Activated B cell treated with CpG ODN at 0.5 μM for 24 hours (primary cell): ENCODE measurements around the gene XPNPEP3. TPM values are rescaled to one million over a fixed set of nuclear protein-coding genes. Genes with fewer than 3 reads are reported as not detected.
A peak's percentile ranks its signal among the peaks of the same experiment; 100 is the strongest.

Experiments
- ATAC-seq: fragments of 200-7000 bp; cut with Tn5 transposase; one replicate; pipeline ENCODE4 v1.10.0; 2021; ENCODE audit warnings: low read depth, mild to moderate bottlenecking, moderate library complexity
- CTCF ChIA-PET: fragments of 350-600 bp; sonication (Branson Sonifier 250); formaldehyde crosslinking; loops from one replicate; lab custom pipeline; 2021; ENCODE audit warnings: antibody characterized with exemption; lab: Charles Lee
- POLR2A ChIA-PET: fragments of 350-600 bp; sonication (Branson Sonifier 250); formaldehyde crosslinking; loops from one replicate; lab custom pipeline; 2021; ENCODE audit warnings: antibody characterized with exemption; lab: Charles Lee
- DNase-seq: peaks from one replicate; pipeline ENCODE4 v3.0.0; 2022
- H3K27ac Mint-ChIP-seq: one replicate; pipeline ENCODE4 v1.8.0; 2020; ENCODE audit warnings: mixed read lengths
- H3K27me3 Mint-ChIP-seq: one replicate; pipeline ENCODE4 v1.8.0; 2021; ENCODE audit warnings: mixed read lengths
- H3K36me3 Mint-ChIP-seq: one replicate; pipeline ENCODE4 v1.8.0; 2021; ENCODE audit warnings: low read depth, mixed read lengths
- H3K4me1 Mint-ChIP-seq: one replicate; pipeline ENCODE4 v1.8.0; 2021; ENCODE audit warnings: mixed read lengths
- H3K4me3 Mint-ChIP-seq: one replicate; pipeline ENCODE4 v1.8.0; 2020; ENCODE audit warnings: mild to moderate bottlenecking, mixed read lengths
- H3K9me3 Mint-ChIP-seq: one replicate; pipeline ENCODE4 v1.8.0; 2020; ENCODE audit warnings: mixed read lengths
- CTCF ChIP-seq: fragments of 200-600 bp; IDR thresholded peaks from one replicate; pipeline ENCODE4 v1.8.0; 2022; ENCODE audit warnings: antibody characterized with exemption, mild to moderate bottlenecking
- intact Hi-C: fragments of 100-400 bp; cut with micrococcal nuclease; formaldehyde crosslinking; loops from one replicate; pipeline ENCODE4 v1.15.1; 2024
- total RNA-seq: library from RNA; stranded (reverse); gene quantifications from 2 replicates; pipeline ENCODE4 v1.2.3, GENCODE V29; 2022

XPNPEP3 gene
- total RNA-seq, 1 donor from 2014 or later, result 20.8 TPM

DNA sequence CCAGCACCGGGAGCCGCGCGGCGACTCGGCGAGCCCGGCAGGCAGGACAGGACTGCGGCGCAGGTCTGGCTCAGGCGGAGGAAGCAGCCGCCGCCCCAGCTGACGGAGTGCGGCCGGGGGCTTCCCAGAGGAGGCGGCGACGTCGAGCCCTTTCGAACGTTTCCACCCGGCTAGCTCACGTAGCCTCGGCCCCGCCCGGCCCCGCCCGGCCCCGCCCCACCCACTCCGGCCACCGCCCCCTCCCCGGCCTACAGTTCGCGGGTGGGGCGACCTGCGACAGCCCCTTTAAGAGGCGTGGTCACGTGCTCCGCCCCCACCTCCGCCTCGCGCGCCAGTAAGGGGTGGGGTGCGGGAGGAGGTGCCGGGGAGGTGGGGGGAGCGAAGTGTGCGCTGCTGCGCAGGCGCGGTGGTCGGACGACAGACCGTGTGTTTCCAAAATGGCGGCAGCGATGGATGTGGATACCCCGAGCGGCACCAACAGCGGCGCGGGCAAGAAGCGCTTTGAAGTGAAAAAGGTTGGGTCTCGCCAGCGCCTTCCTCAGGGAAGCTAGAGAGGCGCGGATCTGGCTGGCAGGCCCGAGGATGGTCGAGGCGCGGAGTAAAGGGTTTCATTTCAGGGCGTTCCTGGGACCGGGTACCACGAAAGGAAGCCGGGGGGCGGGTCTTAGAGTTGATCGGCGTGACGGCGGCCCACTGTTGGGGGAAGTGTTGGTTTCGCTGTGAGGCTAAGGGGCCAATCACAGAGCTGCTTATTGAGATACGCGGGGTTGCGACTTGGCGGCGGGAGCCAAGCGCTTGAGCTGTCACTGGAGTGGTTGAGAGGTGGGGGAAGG is 94.2 kb downstream of the XPNPEP3 start, which contains the start of gene RBX1:
TSS of gene RBX1 (plus strand) at position 417 of the 833 bp plus-strand sequence. CDS start at position 438, 21 bp downstream.
- Mint-ChIP-seq H3K9me3 (no peaks in the 10 kb centered on the region), H3K4me1 (peaks cover 30% of the 10 kb centered on the region), H3K36me3 (peaks cover 39% of the 10 kb centered on the region), H3K27ac (peak within 1 kb of the TSS; percentile 100), H3K4me3 (peak within 1 kb of the TSS; percentile 100), H3K27me3 (no peaks in the 10 kb centered on the region)
- ChIA-PET POLR2A (interaction anchor here (0.5 to 4.6 kb wide), 45 partner anchors 8 to 1096 kb away, joined by 3 to 245 read pairs (median 4); partner anchors contain the start of genes EP300, PHF5A, RANGAP1 and ST13), CTCF (interaction anchor here (0.8 to 2.7 kb wide), 5 partner anchors 27 to 350 kb away, joined by 3 to 21 read pairs (median 4); partner anchors contain the start of genes EP300 and ZC3H7B)
- ATAC-seq (peak; percentile 83), DNase-seq (peak; percentile 96)
- intact Hi-C loops, result loop anchor here (1.0 to 10.0 kb wide), 11 partner anchors 8 to 984 kb away; partner anchors contain the start of genes L3MBTL2, RANGAP1, SLC25A17 and ST13
- TF ChIP-seq CTCF, result no peak

DNA sequence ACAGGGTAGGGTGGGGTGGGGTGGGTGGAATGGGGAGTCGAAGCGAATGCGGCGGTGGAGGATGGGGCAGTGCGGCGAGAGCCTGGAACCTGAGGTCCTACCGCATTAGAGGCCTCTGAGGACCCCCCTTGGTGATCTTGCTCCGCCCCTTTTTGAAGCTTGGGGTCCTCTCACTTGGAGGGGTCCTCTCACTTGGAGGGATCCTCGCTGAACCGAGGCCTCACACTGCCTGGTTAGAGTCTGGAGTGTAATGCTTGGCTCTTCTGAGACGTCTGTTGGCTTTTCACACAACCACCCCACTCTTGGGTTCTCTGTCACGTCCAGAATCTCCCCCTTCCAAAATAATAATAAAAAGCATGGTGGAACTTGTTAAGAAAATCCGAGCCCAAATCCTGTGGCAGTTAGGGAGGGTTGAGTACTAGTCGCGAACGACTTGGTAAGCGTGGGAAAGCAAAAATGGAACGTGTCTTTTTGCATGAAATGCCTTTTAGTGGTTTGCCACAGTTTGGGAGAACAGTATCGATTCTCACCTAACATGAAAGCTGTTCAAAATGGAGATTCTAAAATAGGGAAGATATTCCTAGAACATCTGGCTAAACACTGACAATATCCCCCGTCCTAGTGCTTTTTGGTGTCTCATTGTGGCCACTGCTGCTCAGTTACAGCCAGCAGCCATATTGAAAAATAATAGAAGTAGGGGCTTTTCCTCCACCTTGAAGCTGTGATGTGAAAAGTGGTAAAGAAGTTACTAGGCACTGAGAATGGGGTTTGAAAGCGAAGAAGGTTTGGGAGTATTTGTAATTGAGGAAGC is 95.1 kb downstream of the XPNPEP3 start:
- Mint-ChIP-seq H3K27me3 (no peaks in the 10 kb centered on the region), H3K4me1 (peaks cover 28% of the 10 kb centered on the region), H3K27ac (peak overlapping the region; percentile 100), H3K9me3 (no peaks in the 10 kb centered on the region), H3K36me3 (peaks cover 43% of the 10 kb centered on the region), H3K4me3 (peak overlapping the region; percentile 100)
- TF ChIP-seq CTCF, result no peak
- ATAC-seq (no peak), DNase-seq (no peak)
- POLR2A ChIA-PET, result interaction anchor here (0.6 to 4.6 kb wide), 42 partner anchors 8 to 908 kb away, joined by 3 to 245 read pairs (median 4); partner anchors contain the start of genes EP300, PHF5A, RANGAP1 and ST13
- intact Hi-C loops, result loop anchor here (1.0 to 10.0 kb wide), 11 partner anchors 9 to 983 kb away; partner anchors contain the start of genes L3MBTL2, RANGAP1, SLC25A17 and ST13
- CTCF ChIA-PET, result interaction anchor here (0.8 to 2.7 kb wide), 5 partner anchors 28 to 349 kb away, joined by 3 to 21 read pairs (median 4); partner anchors contain the start of genes EP300 and ZC3H7B

DNA sequence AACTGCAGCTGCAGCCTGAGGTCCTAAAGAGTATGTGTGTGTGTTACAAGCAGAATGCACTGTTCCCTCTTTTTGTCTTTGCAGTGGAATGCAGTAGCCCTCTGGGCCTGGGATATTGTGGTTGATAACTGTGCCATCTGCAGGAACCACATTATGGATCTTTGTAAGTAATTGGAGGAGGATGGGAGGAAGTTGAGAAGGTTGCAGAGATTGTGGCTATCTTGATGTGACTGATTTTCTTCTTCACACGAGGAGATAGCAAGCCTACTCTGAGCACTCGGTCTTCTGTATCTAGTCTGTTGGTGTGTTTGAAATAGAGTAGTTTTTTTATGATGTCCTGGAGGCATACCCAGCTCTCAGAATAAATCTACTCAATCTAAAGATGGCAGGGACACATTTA is 96.5 kb downstream of the XPNPEP3 start:
- DNase-seq (no peak), ATAC-seq (no peak)
- ChIA-PET POLR2A (interaction anchor here (0.6 to 4.6 kb wide), 3 partner anchors 15 to 140 kb away, joined by 4 to 245 read pairs (median 75); partner anchors contain the start of gene EP300), CTCF (no interaction called here)
- intact Hi-C loops, result loop anchor here (10.0 kb wide), 1 partner anchor 981 kb away; no protein-coding TSS in a partner anchor
- H3K4me1 Mint-ChIP-seq, result peaks cover 30% of the 10 kb centered on the region
- no peak overlapping the region for H3K4me3 Mint-ChIP-seq
- H3K9me3 Mint-ChIP-seq, result no peaks in the 10 kb centered on the region
- H3K27me3 Mint-ChIP-seq, result no peaks in the 10 kb centered on the region
- no peak for TF ChIP-seq CTCF
- H3K36me3 Mint-ChIP-seq, result peaks cover 50% of the 10 kb centered on the region
- no peak overlapping the region for H3K27ac Mint-ChIP-seq

DNA sequence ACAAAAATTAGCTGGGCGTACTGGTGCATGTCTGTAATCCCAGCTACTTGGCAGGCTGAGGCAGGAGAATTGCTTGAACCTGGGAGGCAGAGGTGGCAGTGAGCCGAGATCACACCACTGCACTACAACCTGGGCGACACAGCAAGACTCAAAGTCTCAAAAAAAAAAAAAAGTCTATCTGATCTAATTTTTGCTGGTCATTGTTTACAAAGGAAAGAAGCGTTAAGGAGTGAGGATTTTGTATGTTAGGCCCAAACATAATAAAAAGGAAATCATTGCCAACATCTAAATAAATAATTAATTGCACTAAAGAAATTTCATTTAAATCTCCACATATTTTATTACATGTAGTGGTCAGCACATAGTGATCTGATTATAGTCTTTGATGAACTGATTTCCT is 97.2 kb downstream of the XPNPEP3 start:
- peaks cover 30% of the 10 kb centered on the region for H3K4me1 Mint-ChIP-seq
- no peak overlapping the region for H3K27ac Mint-ChIP-seq
- no peak for ATAC-seq
- no peak for TF ChIP-seq CTCF
- peaks cover 56% of the 10 kb centered on the region for H3K36me3 Mint-ChIP-seq
- ChIA-PET POLR2A (interaction anchor here (0.6 to 4.4 kb wide), 2 partner anchors 117 to 140 kb away, joined by 3 to 245 read pairs; partner anchors contain the start of gene EP300), CTCF (no interaction called here)
- no peaks in the 10 kb centered on the region for H3K27me3 Mint-ChIP-seq
- intact Hi-C loops, result loop anchor here (10.0 kb wide), 1 partner anchor 981 kb away; no protein-coding TSS in a partner anchor
- H3K9me3 Mint-ChIP-seq, result no peaks in the 10 kb centered on the region
- no peak overlapping the region for H3K4me3 Mint-ChIP-seq
- DNase-seq, result no peak
